Progenitor cell of endocrine pancreas (in vitro differentiated cells): ENCODE measurements around the gene ATXN1. TPM values are rescaled to one million over a fixed set of nuclear protein-coding genes. Genes with fewer than 3 reads are reported as not detected.

ENCODE experiments used
- DNase-seq: peaks from one replicate; pipeline ENCODE4 v3.0.0; 2021; ENCODE audit warnings: low spot score; ENCODE audit not compliant: unreplicated experiment
- H3K27ac Mint-ChIP-seq: 2 replicates; pipeline ENCODE4 v1.8.0; 2021; ENCODE audit warnings: mild to moderate bottlenecking, moderate library complexity, mixed read lengths
- H3K27me3 Mint-ChIP-seq: 2 replicates; pipeline ENCODE4 v1.8.0; 2021; ENCODE audit warnings: mixed read lengths
- H3K36me3 Mint-ChIP-seq: 2 replicates; pipeline ENCODE4 v1.8.0; 2022; ENCODE audit warnings: mixed read lengths; ENCODE audit not compliant: insufficient read depth
- H3K4me1 Mint-ChIP-seq: 2 replicates; pipeline ENCODE4 v1.8.0; 2021; ENCODE audit warnings: low read depth, mixed read lengths
- H3K4me3 Mint-ChIP-seq: 2 replicates; pipeline ENCODE4 v1.8.0; 2021; ENCODE audit warnings: low read depth, mild to moderate bottlenecking, moderate library complexity, mixed read lengths
- H3K9me3 Mint-ChIP-seq: 2 replicates; pipeline ENCODE4 v1.8.0; 2021; ENCODE audit warnings: low read depth, mixed read lengths
- CTCF ChIP-seq: fragments of 200-600 bp; sonication (generic); IDR thresholded peaks from one replicate; pipeline ENCODE4 v1.5.0; 2021; ENCODE audit warnings: antibody characterized with exemption, mild to moderate bottlenecking; ENCODE audit not compliant: unreplicated experiment
- total RNA-seq: library from RNA; stranded (reverse); gene quantifications from 2 replicates; pipeline ENCODE4 v1.2.1, GENCODE V29; 2021

Gene ATXN1
- total RNA-seq, 1 donor from 2014 or later: 35.8 TPM

- DNase-seq: no peak
- Mint-ChIP-seq H3K36me3 (no peaks in the 10 kb centered on the region), H3K9me3 (no peaks in the 10 kb centered on the region), H3K27ac (no peak overlapping the region), H3K4me3 (no peak overlapping the region), H3K4me1 (peaks cover 6% of the 10 kb centered on the region), H3K27me3 (no peaks in the 10 kb centered on the region)
- TF ChIP-seq CTCF: no peak
Measured at GRCh38 chr6:16361861-16362260, 399.4 kb downstream of the ATXN1 start.

- Mint-ChIP-seq H3K4me1 (peaks cover 3% of the 10 kb centered on the region), H3K4me3 (no peak overlapping the region), H3K27ac (no peak overlapping the region), H3K9me3 (no peaks in the 10 kb centered on the region), H3K27me3 (no peaks in the 10 kb centered on the region), H3K36me3 (no peaks in the 10 kb centered on the region)
- TF ChIP-seq CTCF: no peak
- no peak for DNase-seq
Measured at GRCh38 chr6:16361121-16361520, 400.1 kb downstream of the ATXN1 start.

GRCh38 chr6:16360365-16360764 lies 400.9 kb downstream of the ATXN1 start:
- Mint-ChIP-seq H3K27me3 (no peaks in the 10 kb centered on the region), H3K9me3 (no peaks in the 10 kb centered on the region), H3K4me1 (peaks cover 3% of the 10 kb centered on the region), H3K27ac (no peak overlapping the region), H3K4me3 (no peak overlapping the region), H3K36me3 (no peaks in the 10 kb centered on the region)
- TF ChIP-seq CTCF: no peak
- DNase-seq: no peak

GRCh38 chr6:16359563-16359962 lies 401.7 kb downstream of the ATXN1 start:
- Mint-ChIP-seq H3K27ac (no peak overlapping the region), H3K4me1 (peaks cover 3% of the 10 kb centered on the region), H3K36me3 (no peaks in the 10 kb centered on the region), H3K27me3 (no peaks in the 10 kb centered on the region), H3K9me3 (no peaks in the 10 kb centered on the region), H3K4me3 (no peak overlapping the region)
- TF ChIP-seq CTCF: no peak
- no peak for DNase-seq

- H3K4me1 Mint-ChIP-seq: peaks cover 3% of the 10 kb centered on the region
- no peaks in the 10 kb centered on the region for H3K27me3 Mint-ChIP-seq
- no peaks in the 10 kb centered on the region for H3K9me3 Mint-ChIP-seq
- no peak for DNase-seq
- no peak for TF ChIP-seq CTCF
- H3K27ac Mint-ChIP-seq: no peak overlapping the region
- no peak overlapping the region for H3K4me3 Mint-ChIP-seq
- H3K36me3 Mint-ChIP-seq: no peaks in the 10 kb centered on the region
Measured at GRCh38 chr6:16358531-16359138, 402.6 kb downstream of the ATXN1 start.
